ENCODE results near the gene SIAE.
"Not testable (repeated sequence)": the region's sequence is repeated elsewhere in the genome, so short reads cannot be mapped to it uniquely, and the experiment has no call there.

SIAE gene

DNA sequence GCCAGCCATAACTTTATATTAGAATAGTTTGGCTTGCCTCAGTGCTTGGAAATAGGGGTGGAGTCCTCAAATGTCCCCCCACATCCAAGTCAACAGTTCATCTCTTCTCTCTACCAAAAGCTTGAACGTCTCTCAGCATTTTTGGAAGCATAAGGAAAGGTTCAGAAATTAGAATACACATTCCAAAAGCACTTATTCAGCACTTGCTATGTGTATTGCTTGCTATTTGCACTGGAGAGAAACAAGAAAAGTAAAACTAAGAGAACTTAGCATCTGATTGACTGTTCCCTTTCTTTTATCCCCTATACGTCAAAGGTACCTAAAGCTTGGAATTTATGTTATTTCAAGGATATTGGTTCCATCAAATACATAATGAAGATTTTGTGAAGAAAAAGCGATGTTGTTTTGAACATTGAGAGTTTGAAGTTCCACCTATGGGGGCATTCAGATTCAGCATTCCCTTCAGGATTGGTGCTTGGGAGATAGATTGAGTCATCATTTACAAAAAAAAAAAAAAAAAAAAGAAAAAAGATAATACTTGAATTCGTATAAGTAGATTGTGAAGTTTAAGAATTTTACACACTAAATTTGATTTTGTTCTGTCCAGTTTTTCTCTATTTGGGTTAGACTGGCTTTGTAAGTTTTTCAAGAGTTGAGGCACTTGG, 49.5 kb downstream of the SIAE start:
- H3K27ac Mint-ChIP-seq: peak overlapping the region; percentile 93
- peak overlapping the region; percentile 97 for H3K4me3 Mint-ChIP-seq
- no peaks in the 10 kb centered on the region for H3K9me3 Mint-ChIP-seq
- peaks cover 32% of the 10 kb centered on the region for H3K36me3 Mint-ChIP-seq (ENCODE audit: low read depth)
- H3K4me1 Mint-ChIP-seq (ENCODE audit: low read depth): peaks cover 25% of the 10 kb centered on the region
- H3K27me3 Mint-ChIP-seq (ENCODE audit: low read depth): peaks cover 10% of the 10 kb centered on the region

DNA sequence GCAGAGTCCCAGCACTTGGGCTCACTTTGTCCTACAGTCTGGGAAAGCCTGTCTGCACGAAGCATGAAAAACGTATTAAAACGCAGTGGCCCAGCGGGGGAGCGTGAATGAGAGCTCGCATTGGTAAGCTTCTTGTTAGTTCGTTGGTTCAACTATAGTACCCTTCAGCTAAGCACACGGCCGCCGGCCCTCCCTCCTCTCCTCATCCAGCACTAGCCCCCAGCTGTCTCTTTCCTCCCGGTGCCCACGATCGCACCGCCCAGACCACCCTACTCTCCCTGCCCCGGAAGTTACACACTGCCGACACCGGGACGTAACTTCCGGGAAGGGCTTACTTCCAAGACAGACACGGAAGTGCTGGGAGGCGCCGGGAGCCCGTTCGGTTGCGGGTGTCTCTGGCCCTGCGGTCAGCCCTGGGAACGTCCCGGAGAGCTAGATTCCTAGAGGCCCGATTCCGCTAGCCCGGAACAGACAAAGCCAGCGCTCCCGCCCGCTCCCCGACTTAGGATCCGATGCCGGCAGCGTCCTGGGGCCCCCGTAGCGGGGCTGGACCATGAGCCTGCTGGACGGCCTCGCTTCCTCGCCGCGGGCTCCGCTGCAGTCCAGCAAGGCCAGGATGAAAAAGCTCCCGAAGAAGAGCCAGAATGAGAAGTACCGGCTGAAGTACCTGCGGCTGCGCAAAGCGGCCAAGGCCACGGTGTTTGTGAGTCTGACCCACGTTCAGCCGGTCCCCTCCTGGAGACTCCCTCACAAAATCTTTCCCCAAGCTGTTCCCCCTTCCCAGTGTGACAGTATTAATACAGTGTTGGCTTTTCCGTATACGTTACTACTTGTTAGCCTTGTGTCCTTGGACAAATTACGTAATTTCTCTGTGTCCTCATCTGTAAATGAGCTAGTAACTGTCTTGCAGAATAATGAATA, 50.7 kb downstream of the SIAE start, which contains the start of gene TBRG1:
Gene TBRG1 (plus strand): TSS at position 334 of the 921 bp plus-strand sequence. CDS start 220 bp downstream, at position 554.
- H3K4me1 Mint-ChIP-seq (ENCODE audit: low read depth): peaks cover 20% of the 10 kb centered on the region
- H3K4me3 Mint-ChIP-seq: peak within 1 kb of the TSS; percentile 97
- no peaks in the 10 kb centered on the region for H3K9me3 Mint-ChIP-seq
- peak within 1 kb of the TSS; percentile 93 for H3K27ac Mint-ChIP-seq
- peaks cover 24% of the 10 kb centered on the region for H3K36me3 Mint-ChIP-seq (ENCODE audit: low read depth)
- H3K27me3 Mint-ChIP-seq (ENCODE audit: low read depth): peaks cover 12% of the 10 kb centered on the region

GRCh38 chr11:124618863-124619262, 54.7 kb downstream of the SIAE start:
- Mint-ChIP-seq H3K36me3 (ENCODE audit: low read depth) (peaks cover under 1% of the 10 kb centered on the region), H3K4me1 (ENCODE audit: low read depth) (peaks cover 11% of the 10 kb centered on the region), H3K27me3 (ENCODE audit: low read depth) (peaks cover 22% of the 10 kb centered on the region), H3K9me3 (no peaks in the 10 kb centered on the region), H3K4me3 (no peak overlapping the region), H3K27ac (no peak overlapping the region)

DNA sequence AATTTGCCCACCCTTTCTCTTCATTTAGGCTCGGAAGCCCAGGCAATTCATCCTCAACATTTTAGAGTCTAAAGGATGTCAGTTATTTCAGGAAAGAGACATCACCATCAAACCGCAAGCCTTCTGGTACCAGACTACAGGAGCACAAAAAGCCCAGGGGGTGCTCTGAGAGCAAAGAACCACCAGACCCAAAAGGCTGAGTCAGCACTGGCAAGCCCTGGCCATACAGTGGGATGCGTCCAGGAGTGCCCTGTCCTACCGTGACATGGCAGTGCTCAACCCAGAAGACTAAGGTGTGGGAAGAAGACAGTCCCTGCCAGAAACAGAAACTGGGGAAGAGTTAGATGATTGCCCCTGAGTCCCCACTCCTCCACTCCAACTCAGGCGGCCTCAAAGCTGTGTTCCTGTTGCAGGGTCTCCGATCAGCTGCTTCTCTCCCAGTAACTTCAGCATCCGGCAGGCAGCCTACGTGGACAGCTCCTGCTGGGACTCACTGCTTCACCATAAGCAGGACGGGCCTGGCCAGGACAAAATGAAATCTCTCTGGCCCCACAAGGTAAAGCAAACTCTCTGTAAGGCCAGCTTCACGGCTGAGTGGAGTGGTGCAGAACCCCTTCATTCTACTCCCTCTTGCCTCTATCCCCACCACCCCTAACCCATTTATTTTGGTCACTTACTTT, 60.8 kb downstream of the SIAE start:
- Mint-ChIP-seq H3K9me3 (no peaks in the 10 kb centered on the region), H3K4me1 (ENCODE audit: low read depth) (peaks cover 6% of the 10 kb centered on the region), H3K27ac (no peak overlapping the region), H3K36me3 (ENCODE audit: low read depth) (no peaks in the 10 kb centered on the region), H3K4me3 (no peak overlapping the region), H3K27me3 (ENCODE audit: low read depth) (peaks cover 12% of the 10 kb centered on the region)

GRCh38 chr11:124612045-124612444, 61.5 kb downstream of the SIAE start:
- Mint-ChIP-seq H3K4me3 (no peak overlapping the region), H3K27ac (no peak overlapping the region), H3K9me3 (no peaks in the 10 kb centered on the region), H3K27me3 (ENCODE audit: low read depth) (peaks cover 8% of the 10 kb centered on the region), H3K4me1 (ENCODE audit: low read depth) (peaks cover 6% of the 10 kb centered on the region), H3K36me3 (ENCODE audit: low read depth) (no peaks in the 10 kb centered on the region)

- H3K36me3 Mint-ChIP-seq (ENCODE audit: low read depth): no peaks in the 10 kb centered on the region
- no peaks in the 10 kb centered on the region for H3K9me3 Mint-ChIP-seq
- no peak within 1 kb of the TSS for H3K4me3 Mint-ChIP-seq
- peaks cover 6% of the 10 kb centered on the region for H3K4me1 Mint-ChIP-seq (ENCODE audit: low read depth)
- peaks cover 8% of the 10 kb centered on the region for H3K27me3 Mint-ChIP-seq (ENCODE audit: low read depth)
- no peak within 1 kb of the TSS for H3K27ac Mint-ChIP-seq
Measured at GRCh38 chr11:124611064-124611463, 62.5 kb downstream of the SIAE start, which contains the start of gene PANX3. TSS of gene PANX3 (plus strand) at chr11:124611428. CDS start at chr11:124611557, 129 bp downstream.

GRCh38 chr11:124610295-124610694, 63.2 kb downstream of the SIAE start:
- Mint-ChIP-seq H3K27ac (no peak overlapping the region), H3K4me1 (ENCODE audit: low read depth) (peaks cover 6% of the 10 kb centered on the region), H3K9me3 (no peaks in the 10 kb centered on the region), H3K27me3 (ENCODE audit: low read depth) (peaks cover 5% of the 10 kb centered on the region), H3K36me3 (ENCODE audit: low read depth) (no peaks in the 10 kb centered on the region), H3K4me3 (no peak overlapping the region)

DNA sequence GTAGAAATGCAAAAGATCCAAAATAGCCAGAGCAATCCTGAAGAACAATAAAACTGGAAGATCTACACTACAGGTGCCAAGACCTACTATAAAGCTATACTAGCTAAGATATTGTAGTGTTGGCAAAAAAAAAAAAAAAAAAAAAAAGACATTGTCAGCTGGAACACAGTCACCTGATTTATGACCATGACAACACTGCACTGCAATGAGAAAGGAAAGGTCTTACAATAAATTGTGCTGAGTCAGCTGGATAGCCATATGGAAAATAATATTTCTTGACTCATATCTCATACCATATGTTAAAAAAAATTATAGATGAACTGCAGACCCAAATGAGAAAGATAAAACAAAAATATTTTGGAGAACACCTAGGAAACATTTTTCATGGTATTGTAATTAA, 65.4 kb downstream of the SIAE start:
- H3K4me3 Mint-ChIP-seq: no peak overlapping the region
- no peaks in the 10 kb centered on the region for H3K36me3 Mint-ChIP-seq (ENCODE audit: low read depth)
- H3K27ac Mint-ChIP-seq: no peak overlapping the region
- no peaks in the 10 kb centered on the region for H3K27me3 Mint-ChIP-seq (ENCODE audit: low read depth)
- H3K4me1 Mint-ChIP-seq (ENCODE audit: low read depth): peaks cover 6% of the 10 kb centered on the region
- H3K9me3 Mint-ChIP-seq: no peaks in the 10 kb centered on the region

DNA sequence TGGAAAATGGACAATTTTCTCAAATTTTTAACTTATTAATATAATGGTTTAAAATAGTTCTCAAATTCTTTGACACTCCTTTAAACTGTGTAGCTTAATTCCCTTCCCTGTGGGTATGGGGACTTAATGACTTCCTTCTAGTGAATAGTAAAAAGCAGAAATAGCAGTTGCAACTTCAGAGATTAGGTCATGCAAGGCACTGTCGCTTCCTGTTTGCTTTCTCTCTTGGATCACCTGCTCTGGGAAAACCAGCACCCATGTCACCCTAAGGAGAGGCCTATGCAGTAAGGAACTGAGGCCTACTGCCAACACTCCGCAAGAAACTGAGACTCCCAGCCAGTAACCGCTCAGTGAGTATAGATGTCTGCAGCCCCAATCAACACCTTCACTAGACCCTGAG, 67.8 kb downstream of the SIAE start:
- Mint-ChIP-seq H3K36me3 (ENCODE audit: low read depth) (no peaks in the 10 kb centered on the region), H3K4me1 (ENCODE audit: low read depth) (no peaks in the 10 kb centered on the region), H3K9me3 (no peaks in the 10 kb centered on the region), H3K27me3 (ENCODE audit: low read depth) (peaks cover 3% of the 10 kb centered on the region), H3K4me3 (no peak overlapping the region), H3K27ac (no peak overlapping the region)

DNA sequence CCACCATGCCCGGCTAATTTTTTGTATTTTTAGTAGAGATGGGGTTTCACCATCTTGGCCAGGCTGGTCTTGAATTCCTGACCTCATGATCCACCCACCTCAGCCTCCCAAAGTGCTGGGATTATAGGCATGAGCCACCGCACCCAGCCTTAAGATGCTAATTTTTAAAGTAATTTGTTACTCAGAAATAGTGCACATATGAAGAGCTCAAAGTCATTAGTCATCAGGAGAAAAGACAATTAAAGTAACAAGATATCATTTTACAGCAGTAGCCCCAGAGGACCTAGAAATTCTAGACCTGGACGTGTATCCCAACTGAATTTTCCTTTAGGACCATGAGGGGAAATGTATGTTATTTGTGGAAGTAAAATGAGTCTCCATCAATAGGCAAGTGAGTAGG, 70.8 kb downstream of the SIAE start:
- not testable (repeated sequence) for H3K4me3 Mint-ChIP-seq; H3K4me1 Mint-ChIP-seq (ENCODE audit: low read depth); H3K27ac Mint-ChIP-seq; H3K9me3 Mint-ChIP-seq; H3K36me3 Mint-ChIP-seq (ENCODE audit: low read depth)
- peaks cover 15% of the 10 kb centered on the region for H3K27me3 Mint-ChIP-seq (ENCODE audit: low read depth)

- no peak overlapping the region for H3K4me3 Mint-ChIP-seq
- no peak overlapping the region for H3K27ac Mint-ChIP-seq
- H3K9me3 Mint-ChIP-seq: no peaks in the 10 kb centered on the region
- H3K36me3 Mint-ChIP-seq (ENCODE audit: low read depth): no peaks in the 10 kb centered on the region
- peaks cover 19% of the 10 kb centered on the region for H3K27me3 Mint-ChIP-seq (ENCODE audit: low read depth)
- no peaks in the 10 kb centered on the region for H3K4me1 Mint-ChIP-seq (ENCODE audit: low read depth)
Measured at GRCh38 chr11:124602193-124602592, 71.3 kb downstream of the SIAE start.

- H3K4me3 Mint-ChIP-seq: no peak overlapping the region
- no peaks in the 10 kb centered on the region for H3K9me3 Mint-ChIP-seq
- H3K36me3 Mint-ChIP-seq (ENCODE audit: low read depth): no peaks in the 10 kb centered on the region
- H3K4me1 Mint-ChIP-seq (ENCODE audit: low read depth): no peaks in the 10 kb centered on the region
- H3K27me3 Mint-ChIP-seq (ENCODE audit: low read depth): peaks cover 28% of the 10 kb centered on the region
- H3K27ac Mint-ChIP-seq: no peak overlapping the region
Measured at GRCh38 chr11:124600621-124601320, 72.8 kb downstream of the SIAE start.

DNA sequence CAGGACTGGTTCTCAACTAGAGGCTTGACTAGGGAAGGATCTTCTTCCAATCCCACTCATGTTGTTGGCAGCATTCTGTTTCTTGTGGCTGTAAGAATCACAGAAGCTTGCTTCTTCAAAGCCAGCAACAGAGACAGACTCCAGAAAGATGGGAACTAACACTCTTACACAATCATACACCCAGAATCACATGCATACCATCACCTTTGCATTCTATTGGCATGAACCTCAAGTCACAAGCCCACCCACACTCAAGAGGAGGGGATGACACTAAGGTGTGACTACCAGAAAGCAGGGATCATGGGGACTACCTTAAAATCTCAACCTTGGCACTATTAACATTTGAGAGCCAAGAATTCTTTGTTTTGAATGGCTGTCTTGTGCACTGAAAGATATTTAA, 75.9 kb downstream of the SIAE start:
- Mint-ChIP-seq H3K4me3 (no peak overlapping the region), H3K4me1 (ENCODE audit: low read depth) (no peaks in the 10 kb centered on the region), H3K9me3 (no peaks in the 10 kb centered on the region), H3K36me3 (ENCODE audit: low read depth) (no peaks in the 10 kb centered on the region), H3K27me3 (ENCODE audit: low read depth) (peaks cover 34% of the 10 kb centered on the region), H3K27ac (no peak overlapping the region)

- no peaks in the 10 kb centered on the region for H3K4me1 Mint-ChIP-seq (ENCODE audit: low read depth)
- H3K9me3 Mint-ChIP-seq: no peaks in the 10 kb centered on the region
- no peaks in the 10 kb centered on the region for H3K36me3 Mint-ChIP-seq (ENCODE audit: low read depth)
- H3K27ac Mint-ChIP-seq: no peak overlapping the region
- H3K4me3 Mint-ChIP-seq: no peak overlapping the region
- H3K27me3 Mint-ChIP-seq (ENCODE audit: low read depth): peaks cover 27% of the 10 kb centered on the region
Measured at GRCh38 chr11:124595302-124595701, 78.2 kb downstream of the SIAE start.

Data from T-helper 1 cell treated with Interleukin-12 subunit alpha and Interleukin-12 subunit beta and Interleukin-4 antibody, amounts not matched to agents 30 μg/mL and 1 μg/mL, for 36 hours (primary cell).